ENCODE measurements around the gene ATP5F1C. TPM values are rescaled to one million over a fixed set of nuclear protein-coding genes. Genes with fewer than 3 reads are reported as not detected.

The ATP5F1C gene
- total RNA-seq, 1 donor from 2014 or later, result 330 TPM

GRCh38 chr10:7853226-7853842 is 65.4 kb downstream of the ATP5F1C start:
- DNase-seq, result no peak

- DNase-seq, result no peak
Measured at GRCh38 chr10:7853890-7854289, 65.9 kb downstream of the ATP5F1C start.

- DNase-seq, result no peak
Measured at GRCh38 chr10:7855205-7855604, 67.2 kb downstream of the ATP5F1C start.

- DNase-seq, result no peak
Measured at GRCh38 chr10:7856678-7857077, 68.7 kb downstream of the ATP5F1C start.

GRCh38 chr10:7857262-7857661 is 69.3 kb downstream of the ATP5F1C start:
- DNase-seq, result no peak

Other genes starting within 250 kb of the ATP5F1C start
- gene ITIH5, start 121.2 kb upstream of the ATP5F1C start, total RNA-seq, result 67.9 TPM
- not detected for gene ITIH2, start 84.9 kb upstream of the ATP5F1C start, total RNA-seq
- 13.7 TPM for gene KIN, start 184 bp upstream of the ATP5F1C start, total RNA-seq
- gene TAF3, start 30.3 kb downstream of the ATP5F1C start, total RNA-seq, result 3.0 TPM

All from tongue (tissue), 2 donors.